Gastroesophageal sphincter (tissue), 4 donors: Measurements from ENCODE around the gene MUS81. TPM values are rescaled to one million over a fixed set of nuclear protein-coding genes. Genes with fewer than 3 reads are reported as not detected.

ENCODE experiments used
- ATAC-seq: fragments of 150-250 bp; one replicate; pipeline ENCODE4 v1.9.1; 2016; ENCODE audit warnings: mild to moderate bottlenecking, moderate library complexity
- H3K27ac ChIP-seq, 4 donors: fragments of 200-600 bp; sonication (generic) in 3 of 4; 1 replicate in 3 of 4; 2 replicates in 1 of 4; pipeline ENCODE4 v1.5.1; 2016 to 2019
- H3K27me3 ChIP-seq: fragments of 200-600 bp; sonication (generic); one replicate; pipeline ENCODE4 v1.5.1; 2019
- H3K36me3 ChIP-seq, 2 donors: fragments of 200-600 bp; sonication (generic); one replicate each; pipeline ENCODE4 v1.5.1; 2019; ENCODE audit warnings: control low read depth in 1 of 2
- H3K4me1 ChIP-seq, 3 donors: fragments of 200-600 bp; sonication (generic); 1 replicate in 2 of 3; 2 replicates in 1 of 3; pipeline ENCODE4 v1.5.1; 2016 to 2019; ENCODE audit warnings: control low read depth in 2 of 3
- H3K4me3 ChIP-seq, 2 donors: fragments of 200-600 bp; sonication (generic); one replicate each; pipeline ENCODE4 v1.5.1; 2019; ENCODE audit warnings: mild to moderate bottlenecking in 1 of 2, moderate library complexity in 1 of 2
- H3K9me3 ChIP-seq, 3 donors: fragments of 200-600 bp; sonication (generic); one replicate each; pipeline ENCODE4 v1.5.1; 2017 to 2019; ENCODE audit warnings: control low read depth in 2 of 3
- EP300 ChIP-seq: sonication (generic); formaldehyde crosslinking; IDR thresholded peaks from one replicate; pipeline ENCODE4 v1.6.1; 2017; ENCODE audit warnings: antibody characterized with exemption, mild to moderate bottlenecking
- POLR2A ChIP-seq, 2 donors: fragments of 450-650 bp; IDR thresholded peaks; one replicate each; pipeline ENCODE4 v1.6.1; 2017; ENCODE audit warnings: antibody characterized with exemption in 2 of 2, mild to moderate bottlenecking in 2 of 2, moderate library complexity in 1 of 2
- POLR2AphosphoS5 ChIP-seq: sonication (generic); formaldehyde crosslinking; IDR thresholded peaks from one replicate; pipeline ENCODE4 v1.6.1; 2017; ENCODE audit warnings: antibody characterized with exemption
- WGBS, 2 donors: methylation state at CpG; one replicate each; pipeline ENCODE4 v1.1.5; 2018; ENCODE audit warnings: low coverage in 1 of 2; 5-methylcytosine and 5-hydroxymethylcytosine counted together
- total RNA-seq, 4 donors: library from RNA; depleted of rRNA; stranded (reverse); fragments of >200 nt; gene quantifications; one replicate each; pipeline ENCODE4 v1.1.0, GENCODE V29; 2016
- TF ChIP-seq, protein P1 (sequence below), 4 experiments: fragments of 200-600 bp in 2 of 4; fragments of 450-650 bp in 2 of 4; sonication (generic) in 1 of 4; IDR thresholded peaks; one replicate each; pipeline ENCODE4 v1.5.1; 2017 to 2019; ENCODE audit warnings: antibody characterized with exemption in 4 of 4, mild to moderate bottlenecking in 2 of 4, moderate library complexity in 2 of 4

MUS81 gene
- total RNA-seq, 4 donors from 2014 or later = 37.2 to 71.7 (median 60.8) TPM

DNA sequence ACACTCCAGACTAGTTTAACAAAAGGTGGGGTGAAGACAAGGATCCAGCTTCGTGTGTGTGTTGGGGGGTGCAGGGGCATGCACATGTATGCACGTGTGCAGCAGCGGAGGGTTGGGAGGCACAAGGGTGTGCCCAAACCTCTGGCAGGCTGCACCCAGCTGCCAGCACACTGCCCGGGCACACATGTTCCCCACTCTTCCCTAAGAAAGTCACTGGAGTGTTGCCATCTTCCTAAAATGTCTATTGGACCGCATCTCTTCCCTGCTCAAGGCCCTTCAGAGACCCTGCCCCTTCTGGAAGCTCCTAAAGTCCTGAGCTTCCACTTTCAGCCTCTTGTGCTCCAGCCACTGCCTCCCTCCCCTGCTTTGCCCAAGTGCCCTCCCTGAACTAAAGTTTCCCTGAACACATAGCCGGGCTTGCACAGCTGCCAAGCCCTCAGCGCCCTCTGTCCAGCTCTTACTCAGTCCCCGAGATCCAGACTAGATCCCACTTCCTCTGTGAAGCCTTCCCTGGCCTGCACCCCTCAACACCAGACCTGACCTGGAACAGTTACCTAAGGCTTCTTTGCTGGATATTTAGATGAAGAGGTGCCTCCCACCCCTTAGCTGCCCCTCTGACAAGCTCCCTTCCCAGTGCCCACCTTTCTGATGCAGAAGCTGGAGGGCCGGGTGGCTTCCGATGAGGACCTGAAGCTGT is 8.3 kb upstream of the MUS81 start:
- peaks cover 0 to 52% (median 13%) of the 10 kb centered on the region in 3 donors for H3K4me1 ChIP-seq
- ATAC-seq = no peak
- TF ChIP-seq EP300 = no peak
- no peak for TF ChIP-seq POLR2AphosphoS5
- TF ChIP-seq POLR2A (IDR thresholded peaks at IDR 0.05) = no peak
- TF ChIP-seq, protein P1, sequence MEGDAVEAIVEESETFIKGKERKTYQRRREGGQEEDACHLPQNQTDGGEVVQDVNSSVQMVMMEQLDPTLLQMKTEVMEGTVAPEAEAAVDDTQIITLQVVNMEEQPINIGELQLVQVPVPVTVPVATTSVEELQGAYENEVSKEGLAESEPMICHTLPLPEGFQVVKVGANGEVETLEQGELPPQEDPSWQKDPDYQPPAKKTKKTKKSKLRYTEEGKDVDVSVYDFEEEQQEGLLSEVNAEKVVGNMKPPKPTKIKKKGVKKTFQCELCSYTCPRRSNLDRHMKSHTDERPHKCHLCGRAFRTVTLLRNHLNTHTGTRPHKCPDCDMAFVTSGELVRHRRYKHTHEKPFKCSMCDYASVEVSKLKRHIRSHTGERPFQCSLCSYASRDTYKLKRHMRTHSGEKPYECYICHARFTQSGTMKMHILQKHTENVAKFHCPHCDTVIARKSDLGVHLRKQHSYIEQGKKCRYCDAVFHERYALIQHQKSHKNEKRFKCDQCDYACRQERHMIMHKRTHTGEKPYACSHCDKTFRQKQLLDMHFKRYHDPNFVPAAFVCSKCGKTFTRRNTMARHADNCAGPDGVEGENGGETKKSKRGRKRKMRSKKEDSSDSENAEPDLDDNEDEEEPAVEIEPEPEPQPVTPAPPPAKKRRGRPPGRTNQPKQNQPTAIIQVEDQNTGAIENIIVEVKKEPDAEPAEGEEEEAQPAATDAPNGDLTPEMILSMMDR (IDR thresholded peaks at IDR 0.05) = no peak
- H3K27ac ChIP-seq = no peak overlapping the region
- H3K36me3 ChIP-seq = peaks cover 0 to 60% of the 10 kb centered on the region in 2 donors
- H3K4me3 ChIP-seq = no peak overlapping the region
- 76 to 80% methylated on average over 6 of the region's 10 CpGs for WGBS, 2 donors
- peaks cover 0 to 10% (median 0%) of the 10 kb centered on the region in 3 donors for H3K9me3 ChIP-seq
- H3K27me3 ChIP-seq = no peaks in the 10 kb centered on the region

DNA sequence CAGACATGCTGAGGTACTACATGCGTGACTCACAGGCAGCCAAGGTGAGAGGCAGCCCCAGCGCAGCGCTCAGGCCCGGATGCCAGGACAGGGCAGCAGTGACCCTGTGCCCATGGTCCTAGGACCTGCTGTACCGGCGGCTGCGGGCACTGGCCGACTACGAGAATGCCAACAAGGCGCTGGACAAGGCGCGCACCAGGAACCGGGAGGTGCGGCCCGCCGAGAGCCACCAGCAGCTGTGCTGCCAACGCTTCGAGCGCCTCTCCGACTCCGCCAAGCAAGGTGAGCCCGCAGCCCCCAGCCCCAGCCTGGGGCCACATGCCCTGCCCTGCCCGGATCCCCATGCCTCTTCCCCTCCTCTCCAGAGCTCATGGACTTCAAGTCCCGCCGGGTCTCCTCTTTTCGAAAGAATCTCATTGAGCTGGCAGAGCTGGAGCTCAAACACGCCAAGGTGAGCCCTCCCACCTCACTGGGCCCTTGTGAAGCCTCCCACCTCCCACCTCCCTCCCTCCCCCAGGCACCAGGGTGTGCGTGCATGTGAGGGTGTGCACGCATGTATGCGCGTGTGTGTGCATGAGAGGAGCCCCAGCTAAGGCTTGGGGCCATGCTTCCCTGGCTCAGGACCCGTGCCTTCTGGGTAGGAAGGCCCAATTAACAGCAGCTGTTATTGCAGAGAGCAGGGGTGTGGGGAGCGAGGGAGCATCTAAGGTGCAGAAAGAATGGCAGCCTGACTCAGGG is 7.6 kb upstream of the MUS81 start:
- Histone ChIP-seq H3K4me3 (no peak overlapping the region), H3K4me1 (peaks cover 0 to 52% (median 13%) of the 10 kb centered on the region in 3 donors), H3K27ac (no peak overlapping the region), H3K36me3 (peaks cover 0 to 60% of the 10 kb centered on the region in 2 donors), H3K27me3 (no peaks in the 10 kb centered on the region), H3K9me3 (peaks cover 0 to 10% (median 0%) of the 10 kb centered on the region in 3 donors)
- WGBS, 2 donors = no CpG with 5 or more reads among the region's 33 CpGs
- no peak for ATAC-seq
- TF ChIP-seq, protein P1 (IDR thresholded peaks at IDR 0.05) = no peak
- no peak for TF ChIP-seq POLR2A (IDR thresholded peaks at IDR 0.05)

DNA sequence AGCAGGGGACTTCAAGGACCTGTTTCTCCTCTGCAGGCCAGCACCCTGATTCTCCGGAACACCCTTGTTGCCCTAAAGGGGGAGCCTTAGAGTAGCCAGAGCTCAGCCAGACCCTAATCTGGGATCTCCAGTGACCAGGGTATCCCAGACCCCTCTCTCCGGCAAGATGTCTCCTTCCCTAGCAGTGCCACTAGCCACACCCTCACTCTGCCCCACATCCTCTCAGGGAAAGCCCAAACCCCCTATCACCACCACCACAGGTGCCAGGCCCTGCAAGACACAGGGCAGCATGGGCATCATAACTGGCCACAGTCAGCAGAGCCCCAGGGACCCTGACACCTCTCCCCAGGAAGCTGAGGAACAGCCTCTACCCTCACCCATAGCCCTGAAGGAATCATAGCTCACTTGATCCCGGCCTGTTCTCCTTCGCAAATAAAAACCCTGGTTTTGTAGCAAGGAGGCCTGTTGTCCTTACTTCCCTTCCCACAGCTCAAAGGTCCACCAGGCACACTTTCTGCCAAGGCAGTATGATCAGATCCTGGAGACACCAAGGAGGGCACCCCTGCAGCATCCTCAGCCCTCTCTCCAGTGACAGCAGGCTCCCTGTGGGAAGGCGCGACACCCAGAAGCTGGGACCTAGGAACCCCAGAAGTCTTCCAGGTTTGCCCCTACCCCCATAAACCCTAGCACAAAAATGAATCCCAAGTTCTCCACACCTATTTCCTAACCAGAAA is 6.8 kb upstream of the MUS81 start:
- Histone ChIP-seq H3K27ac (no peak overlapping the region), H3K36me3 (peaks cover 0 to 60% of the 10 kb centered on the region in 2 donors), H3K4me1 (peaks cover 0 to 53% (median 13%) of the 10 kb centered on the region in 3 donors), H3K9me3 (peaks cover 0 to 10% (median 0%) of the 10 kb centered on the region in 3 donors), H3K27me3 (no peaks in the 10 kb centered on the region), H3K4me3 (no peak overlapping the region)
- no peak for ATAC-seq
- WGBS, 2 donors = 17 to 100% methylated on average over 1 of the region's 6 CpGs
- TF ChIP-seq POLR2A (IDR thresholded peaks at IDR 0.05) (no peak), POLR2AphosphoS5 (no peak), EP300 (no peak)
- TF ChIP-seq, protein P1 (IDR thresholded peaks at IDR 0.05) = no peak

GRCh38 chr11:65854161-65854592 is 6.1 kb upstream of the MUS81 start:
- Histone ChIP-seq H3K27me3 (no peaks in the 10 kb centered on the region), H3K4me1 (peaks cover 0 to 61% (median 13%) of the 10 kb centered on the region in 3 donors), H3K36me3 (peaks cover 0 to 60% of the 10 kb centered on the region in 2 donors)

More at GRCh38 chr11:65854161-65854592, 6.1 kb upstream of the MUS81 start:
- ATAC-seq = no peak
- Histone ChIP-seq H3K27ac (no peak overlapping the region), H3K4me3 (no peak overlapping the region), H3K9me3 (peaks cover 0 to 10% (median 0%) of the 10 kb centered on the region in 3 donors)
- TF ChIP-seq, protein P1 (IDR thresholded peaks at IDR 0.05) = no peak
- TF ChIP-seq POLR2A (IDR thresholded peaks at IDR 0.05) (no peak), EP300 (no peak), POLR2AphosphoS5 (no peak)
- WGBS, 2 donors = 69% methylated on average over 2 of the region's 4 CpGs; no CpG with 5 or more reads in 1 of the 2 donors
